Measurements from ENCODE around the gene MAT1A. TPM values are rescaled to one million over a fixed set of nuclear protein-coding genes. Genes with fewer than 3 reads are reported as not detected.
"Not testable (repeated sequence)": the region's sequence is repeated elsewhere in the genome, so short reads cannot be mapped to it uniquely, and the experiment has no call there.

The MAT1A gene
- total and polyA plus RNA-seq, 9 of the 15 experiments (the other 6 are each of a cell fraction or from before 2014, with no cell fraction given): 0.03 to 0.30 (median 0.11) TPM; not detected in 2

DNA sequence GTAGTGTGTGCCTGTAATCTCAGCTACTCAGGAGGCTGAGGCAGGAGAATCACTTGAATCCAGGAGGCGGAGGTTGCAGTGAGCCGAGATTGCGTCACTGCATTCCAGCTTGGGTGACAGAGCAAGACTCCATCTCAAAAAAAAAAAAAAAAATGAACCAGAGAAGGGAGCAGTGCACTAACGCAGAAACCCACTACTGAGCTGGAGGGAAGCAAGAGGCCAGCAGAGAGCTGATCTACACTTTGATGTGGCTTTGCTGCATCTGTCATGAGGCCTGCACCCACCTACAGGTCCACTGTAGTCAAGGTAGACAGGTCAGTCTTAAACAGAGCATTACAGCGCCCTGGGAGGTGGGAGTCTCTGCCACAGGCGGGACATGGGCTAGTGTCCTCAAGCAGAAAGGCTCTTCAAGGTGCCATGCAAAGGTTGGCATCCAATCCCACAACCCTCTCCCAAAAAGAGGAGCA is 30.0 kb downstream of the MAT1A start (continued):
- TF ChIP-seq, protein P1, sequence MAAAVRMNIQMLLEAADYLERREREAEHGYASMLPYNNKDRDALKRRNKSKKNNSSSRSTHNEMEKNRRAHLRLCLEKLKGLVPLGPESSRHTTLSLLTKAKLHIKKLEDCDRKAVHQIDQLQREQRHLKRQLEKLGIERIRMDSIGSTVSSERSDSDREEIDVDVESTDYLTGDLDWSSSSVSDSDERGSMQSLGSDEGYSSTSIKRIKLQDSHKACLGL (CRISPR knock-in tag; IDR thresholded peaks at IDR 0.05; ENCODE audit: borderline replicate concordance, poor library complexity, severe bottlenecking): no peak
- TF ChIP-seq, protein P2, sequence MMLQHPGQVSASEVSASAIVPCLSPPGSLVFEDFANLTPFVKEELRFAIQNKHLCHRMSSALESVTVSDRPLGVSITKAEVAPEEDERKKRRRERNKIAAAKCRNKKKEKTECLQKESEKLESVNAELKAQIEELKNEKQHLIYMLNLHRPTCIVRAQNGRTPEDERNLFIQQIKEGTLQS (IDR thresholded peaks at IDR 0.05): peak; percentile 80
- TF ChIP-seq, protein P2 (CRISPR knock-in tag; conservative IDR thresholded peaks at IDR 0.05): no peak

DNA sequence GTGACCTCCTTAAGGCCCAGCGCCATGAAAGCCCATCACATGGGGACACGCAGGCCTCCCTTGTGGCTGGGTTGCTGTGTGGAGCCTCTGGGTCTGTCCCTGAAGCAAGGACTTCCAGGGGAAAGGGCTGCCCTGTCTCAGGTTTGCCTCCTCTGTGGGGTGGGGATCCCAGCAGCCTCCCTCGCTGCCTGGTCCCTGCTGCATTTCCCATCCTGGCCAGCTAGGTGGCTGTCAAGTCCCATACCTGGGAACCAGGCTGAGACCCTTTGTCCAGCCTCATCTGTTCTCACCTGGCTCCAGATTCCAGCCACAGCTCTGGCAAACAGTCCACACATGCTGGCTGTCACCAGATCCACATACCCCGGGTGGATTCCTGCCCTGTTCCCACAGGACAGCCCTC is 32.7 kb downstream of the MAT1A start:
- ATAC-seq: peak; percentile 91
- peak in 3 of 4 experiments; percentile 38 to 58 (median 56) for DNase-seq (ENCODE audit: extremely low read depth in 1 of 4, low spot score in 3 of 4)
- H3K9me1 ChIP-seq (ENCODE audit: control insufficient read depth, insufficient read depth, low read length); POLR2A ChIA-PET; H3K79me2 ChIP-seq (ENCODE audit: control insufficient read depth, insufficient read depth, low read length); intact Hi-C loops (cut with micrococcal nuclease); in situ Hi-C loops (cut with MboI); BruUV-seq (replicated peaks); H3K27ac ChIP-seq (ENCODE audit: extremely low read depth, low read depth, low read length); H2AFZ ChIP-seq (ENCODE audit: low read depth, low read length); H3K9me3 ChIP-seq (replicated peaks; ENCODE audit: control insufficient read depth, insufficient read depth, low read depth, low read length); H3K4me3 ChIP-seq; H3K4me1 ChIP-seq (replicated peaks in 1 of 2; ENCODE audit: control insufficient read depth in 2 of 2, insufficient read depth in 2 of 2, low read length in 2 of 2); H4K20me1 ChIP-seq (replicated peaks; ENCODE audit: control insufficient read depth, insufficient read depth, low read length); CTCF ChIA-PET (ENCODE audit: low intra/inter-chr PET ratio); H3K36me3 ChIP-seq (ENCODE audit: control insufficient read depth, insufficient read depth, low read length); H3K4me2 ChIP-seq (ENCODE audit: insufficient read depth, low read length): not testable (repeated sequence)
- H3K27me3 ChIP-seq (ENCODE audit: control insufficient read depth in 2 of 2, insufficient read depth in 2 of 2, low read length in 2 of 2): peaks cover 6 to 42% of the 10 kb centered on the region in 2 experiments; a peak in 4 of 5 replicates
- TF ChIP-seq, protein P3, sequence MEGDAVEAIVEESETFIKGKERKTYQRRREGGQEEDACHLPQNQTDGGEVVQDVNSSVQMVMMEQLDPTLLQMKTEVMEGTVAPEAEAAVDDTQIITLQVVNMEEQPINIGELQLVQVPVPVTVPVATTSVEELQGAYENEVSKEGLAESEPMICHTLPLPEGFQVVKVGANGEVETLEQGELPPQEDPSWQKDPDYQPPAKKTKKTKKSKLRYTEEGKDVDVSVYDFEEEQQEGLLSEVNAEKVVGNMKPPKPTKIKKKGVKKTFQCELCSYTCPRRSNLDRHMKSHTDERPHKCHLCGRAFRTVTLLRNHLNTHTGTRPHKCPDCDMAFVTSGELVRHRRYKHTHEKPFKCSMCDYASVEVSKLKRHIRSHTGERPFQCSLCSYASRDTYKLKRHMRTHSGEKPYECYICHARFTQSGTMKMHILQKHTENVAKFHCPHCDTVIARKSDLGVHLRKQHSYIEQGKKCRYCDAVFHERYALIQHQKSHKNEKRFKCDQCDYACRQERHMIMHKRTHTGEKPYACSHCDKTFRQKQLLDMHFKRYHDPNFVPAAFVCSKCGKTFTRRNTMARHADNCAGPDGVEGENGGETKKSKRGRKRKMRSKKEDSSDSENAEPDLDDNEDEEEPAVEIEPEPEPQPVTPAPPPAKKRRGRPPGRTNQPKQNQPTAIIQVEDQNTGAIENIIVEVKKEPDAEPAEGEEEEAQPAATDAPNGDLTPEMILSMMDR (IDR thresholded peaks at IDR 0.05 in 2 of 3, conservative IDR thresholded peaks at IDR 0.05 in 1 of 3; ENCODE audit: insufficient read depth in 2 of 3, low read depth in 1 of 3, low read length in 3 of 3): peak; percentile 63 to 71 (median 71)
- peak; percentile 45; the same call in 1 of the 2 replicates for TF ChIP-seq STAG1 (CRISPR knock-in tag; IDR thresholded peaks at IDR 0.05; ENCODE audit: borderline replicate concordance)
- TF ChIP-seq, protein P4, sequence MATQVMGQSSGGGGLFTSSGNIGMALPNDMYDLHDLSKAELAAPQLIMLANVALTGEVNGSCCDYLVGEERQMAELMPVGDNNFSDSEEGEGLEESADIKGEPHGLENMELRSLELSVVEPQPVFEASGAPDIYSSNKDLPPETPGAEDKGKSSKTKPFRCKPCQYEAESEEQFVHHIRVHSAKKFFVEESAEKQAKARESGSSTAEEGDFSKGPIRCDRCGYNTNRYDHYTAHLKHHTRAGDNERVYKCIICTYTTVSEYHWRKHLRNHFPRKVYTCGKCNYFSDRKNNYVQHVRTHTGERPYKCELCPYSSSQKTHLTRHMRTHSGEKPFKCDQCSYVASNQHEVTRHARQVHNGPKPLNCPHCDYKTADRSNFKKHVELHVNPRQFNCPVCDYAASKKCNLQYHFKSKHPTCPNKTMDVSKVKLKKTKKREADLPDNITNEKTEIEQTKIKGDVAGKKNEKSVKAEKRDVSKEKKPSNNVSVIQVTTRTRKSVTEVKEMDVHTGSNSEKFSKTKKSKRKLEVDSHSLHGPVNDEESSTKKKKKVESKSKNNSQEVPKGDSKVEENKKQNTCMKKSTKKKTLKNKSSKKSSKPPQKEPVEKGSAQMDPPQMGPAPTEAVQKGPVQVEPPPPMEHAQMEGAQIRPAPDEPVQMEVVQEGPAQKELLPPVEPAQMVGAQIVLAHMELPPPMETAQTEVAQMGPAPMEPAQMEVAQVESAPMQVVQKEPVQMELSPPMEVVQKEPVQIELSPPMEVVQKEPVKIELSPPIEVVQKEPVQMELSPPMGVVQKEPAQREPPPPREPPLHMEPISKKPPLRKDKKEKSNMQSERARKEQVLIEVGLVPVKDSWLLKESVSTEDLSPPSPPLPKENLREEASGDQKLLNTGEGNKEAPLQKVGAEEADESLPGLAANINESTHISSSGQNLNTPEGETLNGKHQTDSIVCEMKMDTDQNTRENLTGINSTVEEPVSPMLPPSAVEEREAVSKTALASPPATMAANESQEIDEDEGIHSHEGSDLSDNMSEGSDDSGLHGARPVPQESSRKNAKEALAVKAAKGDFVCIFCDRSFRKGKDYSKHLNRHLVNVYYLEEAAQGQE (IDR thresholded peaks at IDR 0.05; ENCODE audit: borderline replicate concordance): peak; percentile 17; the same call in 1 of the 2 replicates
- TF ChIP-seq, protein P4 (CRISPR knock-in tag; IDR thresholded peaks at IDR 0.05; ENCODE audit: low read depth): not testable (repeated sequence)
- peak; percentile 31 to 77 for TF ChIP-seq RAD21 (CRISPR knock-in tag; conservative IDR thresholded peaks at IDR 0.05 in 1 of 2, IDR thresholded peaks at IDR 0.05 in 1 of 2)
- 0% methylated on average over 4 of the region's 4 CpGs for WGBS (ENCODE audit: insufficient coverage, low coverage, missing lambda C conversion rate)
- FAIRE-seq: peak; percentile 92
- peak overlapping the region in 1 of 2 experiments; percentile 64; a peak in 1 of 4 replicates for H3K9ac ChIP-seq (ENCODE audit: insufficient read depth in 1 of 2, low read depth in 2 of 2, low read length in 2 of 2)

Measured in K562 (cell line).